K562 (cell line): Measurements from ENCODE around the gene HFE.
A peak's percentile ranks its signal among the peaks of the same experiment; 100 is the strongest.
"Not testable (repeated sequence)": the region's sequence is repeated elsewhere in the genome, so short reads cannot be mapped to it uniquely, and the experiment has no call there.

Experiments
- EZH2 ChIP-seq: IDR thresholded peaks from 2 replicates; pipeline ENCODE4 v1.6.1; 2012; ENCODE audit warnings: low read depth, mild to moderate bottlenecking, inconsistent platforms, low read length, borderline replicate concordance
- HIVEP1 ChIP-seq: fragments of 250-450 bp; sonication (Bioruptor Pico); IDR thresholded peaks from 2 replicates; pipeline ENCODE4 v1.4.0; 2020; ENCODE audit warnings: mild to moderate bottlenecking
- MAFF ChIP-seq: IDR thresholded peaks from 2 replicates; pipeline ENCODE4 v1.6.1; 2012; ENCODE audit warnings: low read length, improper control_type of control experiment
- POLR2A ChIP-seq: fragments of 450-650 bp; conservative IDR thresholded peaks from 2 replicates; pipeline ENCODE4 v1.6.1; 2016
- POLR3A ChIP-seq: IDR thresholded peaks from 2 replicates; pipeline ENCODE4 v1.6.1; 2011; ENCODE audit warnings: borderline replicate concordance, mild to moderate bottlenecking, moderate library complexity; ENCODE audit not compliant: insufficient read length, insufficient read depth; ENCODE audit errors: extremely low read depth
- ZNF507 ChIP-seq: conservative IDR thresholded peaks from 2 replicates; pipeline ENCODE4 v1.6.1; 2017; ENCODE audit warnings: missing genetic modification characterization, missing compliant biosample characterization
- TF ChIP-seq, protein P1 (sequence below): fragments of 450-650 bp; conservative IDR thresholded peaks from 2 replicates; pipeline ENCODE4 v1.6.1; 2016; ENCODE audit warnings: missing genetic modification characterization, low read depth, mild to moderate bottlenecking, missing compliant biosample characterization, moderate library complexity

DNA sequence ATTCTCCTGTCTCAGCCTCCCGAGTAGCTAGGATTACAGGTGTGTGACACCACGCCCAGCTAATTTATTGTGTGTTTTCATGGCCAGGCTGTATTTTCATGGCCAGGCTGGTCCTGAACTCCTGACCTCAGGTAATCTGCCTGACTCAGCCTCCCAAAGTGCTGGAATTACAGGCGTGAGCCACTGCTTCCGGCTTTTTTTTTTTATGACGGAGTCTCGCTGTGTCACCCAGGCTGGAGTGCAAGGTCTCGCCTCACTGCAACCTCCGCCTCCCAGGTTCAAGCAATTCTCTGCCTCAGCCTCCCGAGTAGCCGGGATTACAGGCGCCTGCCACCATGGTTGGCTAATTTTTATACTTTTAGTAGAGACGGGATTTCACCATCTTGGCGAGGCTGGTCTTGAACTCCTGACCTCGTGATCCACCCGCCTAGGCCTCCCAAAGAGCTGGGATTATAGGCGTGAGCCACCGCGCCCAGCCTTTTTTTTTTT is 34.4 kb upstream of the HFE start:
- TF ChIP-seq MAFF (peak; percentile 9; the same call in 1 of the 2 replicates), POLR2A (peak; percentile 51)
- TF ChIP-seq HIVEP1 (CRISPR knock-in tag); POLR3A; EZH2; ZNF507 (tag): not testable (repeated sequence)
- TF ChIP-seq, protein P1, sequence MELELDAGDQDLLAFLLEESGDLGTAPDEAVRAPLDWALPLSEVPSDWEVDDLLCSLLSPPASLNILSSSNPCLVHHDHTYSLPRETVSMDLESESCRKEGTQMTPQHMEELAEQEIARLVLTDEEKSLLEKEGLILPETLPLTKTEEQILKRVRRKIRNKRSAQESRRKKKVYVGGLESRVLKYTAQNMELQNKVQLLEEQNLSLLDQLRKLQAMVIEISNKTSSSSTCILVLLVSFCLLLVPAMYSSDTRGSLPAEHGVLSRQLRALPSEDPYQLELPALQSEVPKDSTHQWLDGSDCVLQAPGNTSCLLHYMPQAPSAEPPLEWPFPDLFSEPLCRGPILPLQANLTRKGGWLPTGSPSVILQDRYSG (tag) = not testable (repeated sequence)
